ENCODE measurements around the gene CCDC177. TPM values are rescaled to one million over a fixed set of nuclear protein-coding genes. Genes with fewer than 3 reads are reported as not detected.

CCDC177 gene
- polyA plus RNA-seq (2013, experiment 1 of 2) = not detected
- not detected for polyA plus RNA-seq (2013, experiment 2 of 2)

DNA sequence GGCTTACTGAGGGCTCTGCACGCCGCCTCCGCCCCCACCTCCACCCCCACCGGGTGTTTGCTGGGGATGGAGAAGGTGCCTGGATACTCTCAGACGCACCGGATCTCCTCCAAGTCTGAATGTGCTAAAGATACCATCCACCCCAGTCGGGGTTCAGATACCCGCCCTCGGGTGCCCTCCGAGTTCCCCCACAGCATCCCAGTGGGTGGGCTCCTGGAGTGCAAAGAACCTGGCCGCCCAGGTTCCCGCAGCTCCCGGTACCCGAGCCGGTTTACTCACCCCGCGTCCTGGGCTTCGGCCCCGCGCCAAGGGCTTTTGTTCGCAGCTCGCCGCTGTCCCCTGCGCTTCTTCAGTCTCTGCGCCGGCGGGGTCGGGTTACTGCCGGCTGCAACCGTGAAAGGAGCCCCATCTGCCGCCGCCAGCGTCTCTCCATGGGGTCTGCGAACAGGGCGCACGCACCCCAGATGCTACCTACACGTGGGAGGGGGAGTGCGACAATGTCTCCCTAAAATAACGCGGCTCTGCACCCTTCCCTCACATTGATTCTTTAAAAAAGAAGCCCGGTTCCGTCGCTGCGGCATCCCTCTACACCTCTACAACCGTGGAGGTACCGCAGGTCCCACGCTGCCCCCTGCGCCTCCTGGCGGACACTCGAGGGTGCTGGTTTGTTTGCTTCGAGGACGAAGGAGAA is at the start of gene CCDC177:
Gene CCDC177, minus strand, starts transcription at position 609 of the 691 bp plus-strand sequence. CDS start 1,249 bp downstream, outside the sequence.
- WGBS = 4% methylated on average over 38 of the region's 52 CpGs
- Histone ChIP-seq H3K4me2 (ENCODE audit: low read length, poor library complexity, severe bottlenecking) (peak within 1 kb of the TSS; percentile 91), H2AFZ (ENCODE audit: low read depth, low read length) (no peak within 1 kb of the TSS), H4K8ac (ENCODE audit: low read length) (no peak within 1 kb of the TSS), H3K27me3 (ENCODE audit: control insufficient read depth in 1 of 2, insufficient read depth in 1 of 2, low read length in 2 of 2) (peaks cover 64 to 74% of the 10 kb centered on the region in 2 experiments), H3K36me3 (ENCODE audit: control insufficient read depth in 1 of 2, insufficient read depth in 2 of 2, low read depth in 1 of 2, low read length in 2 of 2) (peaks cover 0 to 7% of the 10 kb centered on the region in 2 experiments), H2BK12ac (ENCODE audit: low read length in 2 of 2) (no peak within 1 kb of the TSS), H3K9ac (ENCODE audit: low read length) (no peak within 1 kb of the TSS), H2BK5ac (ENCODE audit: low read depth, low read length, poor library complexity, severe bottlenecking) (no peak within 1 kb of the TSS), H3K18ac (ENCODE audit: low read depth in 1 of 2, low read length in 2 of 2) (no peak within 1 kb of the TSS), H2BK120ac (ENCODE audit: low read depth, low read length) (no peak within 1 kb of the TSS), H2BK15ac (ENCODE audit: low read depth, poor library complexity, severe bottlenecking) (no peak within 1 kb of the TSS), H3K79me1 (replicated peaks; ENCODE audit: low read length, poor library complexity, severe bottlenecking) (no peaks in the 10 kb centered on the region), H3K23ac (ENCODE audit: low read length in 2 of 2) (no peak within 1 kb of the TSS), H2AK5ac (ENCODE audit: low read length, severe bottlenecking) (no peak within 1 kb of the TSS), H3K27ac (ENCODE audit: low read length, poor library complexity, severe bottlenecking) (no peak within 1 kb of the TSS), H3K14ac (ENCODE audit: low read length in 2 of 2) (no peak within 1 kb of the TSS), H4K91ac (ENCODE audit: low read length) (no peak within 1 kb of the TSS), H3K4me3 (ENCODE audit: insufficient read depth in 1 of 2, low read depth in 1 of 2, low read length in 2 of 2) (peak within 1 kb of the TSS; percentile 40 to 47), H3K4ac (ENCODE audit: low read depth in 1 of 2, low read length in 2 of 2) (no peak within 1 kb of the TSS), H3K9me3 (ENCODE audit: control insufficient read depth, low read length) (no peaks in the 10 kb centered on the region), H3K4me1 (ENCODE audit: control insufficient read depth, insufficient read depth, low read depth, low read length) (peaks cover 22% of the 10 kb centered on the region)
- DNase-seq = peak; percentile 56

DNA sequence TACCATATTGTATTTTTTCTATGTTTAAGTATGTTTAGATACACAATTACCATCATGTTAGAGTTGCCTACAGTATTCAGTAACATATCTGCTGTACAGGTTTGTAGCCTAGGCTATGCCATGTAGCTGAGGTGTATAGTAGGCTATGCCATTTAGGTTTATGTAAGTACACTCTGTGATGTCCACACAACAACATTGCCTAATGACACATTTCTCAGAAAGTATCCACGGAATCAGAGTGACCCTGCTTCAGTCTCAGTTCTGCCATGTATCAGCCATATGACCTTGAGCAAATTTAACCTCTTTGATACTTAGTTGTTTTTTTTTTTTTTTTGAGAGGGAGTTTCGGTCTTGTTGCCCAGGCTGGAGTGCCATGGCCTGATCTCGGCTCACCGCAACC is 49.5 kb upstream of the CCDC177 start:
- no peak overlapping the region for H3K18ac ChIP-seq (ENCODE audit: low read depth in 1 of 2, low read length in 2 of 2)
- WGBS = no CpG with 5 or more reads among the region's 4 CpGs
- H3K9ac ChIP-seq (ENCODE audit: low read length) = no peak overlapping the region
- DNase-seq = no peak
- H3K27ac ChIP-seq (ENCODE audit: low read length, poor library complexity, severe bottlenecking) = no peak overlapping the region
- H4K8ac ChIP-seq (ENCODE audit: low read length) = no peak overlapping the region
- no peak overlapping the region for H2BK12ac ChIP-seq (ENCODE audit: low read length in 2 of 2)
- H3K4me3 ChIP-seq (ENCODE audit: insufficient read depth in 1 of 2, low read depth in 1 of 2, low read length in 2 of 2) = no peak overlapping the region
- no peak overlapping the region for H2AK5ac ChIP-seq (ENCODE audit: low read length, severe bottlenecking)
- peaks cover 8% of the 10 kb centered on the region for H3K4me1 ChIP-seq (ENCODE audit: control insufficient read depth, insufficient read depth, low read depth, low read length)
- no peaks in the 10 kb centered on the region for H3K27me3 ChIP-seq (ENCODE audit: control insufficient read depth in 1 of 2, insufficient read depth in 1 of 2, low read length in 2 of 2)
- H2BK120ac ChIP-seq (ENCODE audit: low read depth, low read length) = no peak overlapping the region
- H3K9me3 ChIP-seq (ENCODE audit: control insufficient read depth, low read length) = no peaks in the 10 kb centered on the region
- H3K23ac ChIP-seq (ENCODE audit: low read length in 2 of 2) = no peak overlapping the region
- H3K79me1 ChIP-seq (replicated peaks; ENCODE audit: low read length, poor library complexity, severe bottlenecking) = peaks cover 36% of the 10 kb centered on the region
- no peak overlapping the region for H2BK5ac ChIP-seq (ENCODE audit: low read depth, low read length, poor library complexity, severe bottlenecking)
- H4K91ac ChIP-seq (ENCODE audit: low read length) = no peak overlapping the region
- H3K4me2 ChIP-seq (ENCODE audit: low read length, poor library complexity, severe bottlenecking) = no peak overlapping the region
- no peak overlapping the region for H2AFZ ChIP-seq (ENCODE audit: low read depth, low read length)
- no peak overlapping the region for H3K14ac ChIP-seq (ENCODE audit: low read length in 2 of 2)
- H3K4ac ChIP-seq (ENCODE audit: low read depth in 1 of 2, low read length in 2 of 2) = no peak overlapping the region
- no peak overlapping the region for H2BK15ac ChIP-seq (ENCODE audit: low read depth, poor library complexity, severe bottlenecking)
- H3K36me3 ChIP-seq (ENCODE audit: control insufficient read depth in 1 of 2, insufficient read depth in 2 of 2, low read depth in 1 of 2, low read length in 2 of 2) = no peaks in the 10 kb centered on the region

DNA sequence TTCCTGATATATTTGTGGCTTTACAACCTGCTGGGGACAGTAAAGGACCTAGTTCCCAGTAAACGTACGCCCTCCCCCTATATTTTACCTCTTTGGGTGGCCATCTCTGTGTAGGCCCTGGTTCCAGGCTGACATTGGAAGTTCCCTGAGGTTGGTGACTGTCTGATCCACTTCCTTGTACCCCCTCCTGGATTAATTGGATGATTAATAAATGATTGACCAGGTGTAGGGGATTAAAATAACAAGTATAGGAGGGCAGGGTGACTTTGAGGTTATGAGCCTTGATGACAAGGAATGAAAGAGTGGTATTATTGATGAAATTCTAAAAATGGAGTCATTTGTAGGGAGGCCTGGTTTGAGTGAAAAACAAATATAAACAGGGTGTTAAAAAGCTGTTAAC is 46.3 kb upstream of the CCDC177 start:
- no peak overlapping the region for H3K18ac ChIP-seq (ENCODE audit: low read depth in 1 of 2, low read length in 2 of 2)
- no peak overlapping the region for H3K4ac ChIP-seq (ENCODE audit: low read depth in 1 of 2, low read length in 2 of 2)
- peaks cover 10% of the 10 kb centered on the region for H3K4me1 ChIP-seq (ENCODE audit: control insufficient read depth, insufficient read depth, low read depth, low read length)
- H3K4me2 ChIP-seq (ENCODE audit: low read length, poor library complexity, severe bottlenecking) = no peak overlapping the region
- H2AK5ac ChIP-seq (ENCODE audit: low read length, severe bottlenecking) = no peak overlapping the region
- no peak overlapping the region for H4K8ac ChIP-seq (ENCODE audit: low read length)
- no peak overlapping the region for H2BK120ac ChIP-seq (ENCODE audit: low read depth, low read length)
- H3K9me3 ChIP-seq (ENCODE audit: control insufficient read depth, low read length) = no peaks in the 10 kb centered on the region
- H3K14ac ChIP-seq (ENCODE audit: low read length in 2 of 2) = no peak overlapping the region
- H3K23ac ChIP-seq (ENCODE audit: low read length in 2 of 2) = no peak overlapping the region
- no peak overlapping the region for H4K91ac ChIP-seq (ENCODE audit: low read length)
- no peak overlapping the region for H3K27ac ChIP-seq (ENCODE audit: low read length, poor library complexity, severe bottlenecking)
- H3K9ac ChIP-seq (ENCODE audit: low read length) = no peak overlapping the region
- peaks cover 35% of the 10 kb centered on the region for H3K79me1 ChIP-seq (replicated peaks; ENCODE audit: low read length, poor library complexity, severe bottlenecking)
- H3K27me3 ChIP-seq (ENCODE audit: control insufficient read depth in 1 of 2, insufficient read depth in 1 of 2, low read length in 2 of 2) = no peaks in the 10 kb centered on the region
- 100% methylated on average over 2 of the region's 2 CpGs for WGBS
- H3K4me3 ChIP-seq (ENCODE audit: insufficient read depth in 1 of 2, low read depth in 1 of 2, low read length in 2 of 2) = no peak overlapping the region
- no peak overlapping the region for H2BK15ac ChIP-seq (ENCODE audit: low read depth, poor library complexity, severe bottlenecking)
- H3K36me3 ChIP-seq (ENCODE audit: control insufficient read depth in 1 of 2, insufficient read depth in 2 of 2, low read depth in 1 of 2, low read length in 2 of 2) = no peaks in the 10 kb centered on the region
- DNase-seq = no peak
- no peak overlapping the region for H2BK12ac ChIP-seq (ENCODE audit: low read length in 2 of 2)
- no peak overlapping the region for H2BK5ac ChIP-seq (ENCODE audit: low read depth, low read length, poor library complexity, severe bottlenecking)
- H2AFZ ChIP-seq (ENCODE audit: low read depth, low read length) = no peak overlapping the region

DNA sequence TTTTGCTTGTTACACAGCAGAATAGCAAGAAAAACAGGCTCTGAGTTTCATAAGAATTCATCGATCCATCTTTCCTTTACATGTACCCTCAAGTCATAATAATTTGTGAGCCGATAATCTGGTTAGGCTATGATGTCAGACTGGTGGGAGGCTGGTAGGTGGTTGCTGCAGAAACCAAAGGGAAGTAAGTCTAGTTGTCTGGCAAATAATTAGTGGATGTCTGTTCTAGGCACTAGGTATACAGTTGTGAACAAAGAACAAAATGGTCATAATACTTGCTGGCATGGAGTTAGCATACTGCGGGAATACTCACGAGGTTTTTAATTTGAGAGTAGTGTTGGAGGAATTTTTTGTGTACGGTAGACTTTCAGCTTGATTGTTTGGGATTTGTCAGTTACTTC is 45.5 kb upstream of the CCDC177 start:
- Histone ChIP-seq H3K23ac (ENCODE audit: low read length in 2 of 2) (no peak overlapping the region), H3K79me1 (replicated peaks; ENCODE audit: low read length, poor library complexity, severe bottlenecking) (peaks cover 32% of the 10 kb centered on the region), H3K4me2 (ENCODE audit: low read length, poor library complexity, severe bottlenecking) (no peak overlapping the region), H3K4ac (ENCODE audit: low read depth in 1 of 2, low read length in 2 of 2) (no peak overlapping the region), H2AFZ (ENCODE audit: low read depth, low read length) (no peak overlapping the region), H4K91ac (ENCODE audit: low read length) (no peak overlapping the region), H3K27ac (ENCODE audit: low read length, poor library complexity, severe bottlenecking) (no peak overlapping the region), H3K4me3 (ENCODE audit: insufficient read depth in 1 of 2, low read depth in 1 of 2, low read length in 2 of 2) (no peak overlapping the region), H3K14ac (ENCODE audit: low read length in 2 of 2) (no peak overlapping the region), H2BK5ac (ENCODE audit: low read depth, low read length, poor library complexity, severe bottlenecking) (no peak overlapping the region), H2BK15ac (ENCODE audit: low read depth, poor library complexity, severe bottlenecking) (no peak overlapping the region), H3K9ac (ENCODE audit: low read length) (no peak overlapping the region), H2AK5ac (ENCODE audit: low read length, severe bottlenecking) (no peak overlapping the region), H2BK120ac (ENCODE audit: low read depth, low read length) (no peak overlapping the region), H3K18ac (ENCODE audit: low read depth in 1 of 2, low read length in 2 of 2) (no peak overlapping the region), H3K36me3 (ENCODE audit: control insufficient read depth in 1 of 2, insufficient read depth in 2 of 2, low read depth in 1 of 2, low read length in 2 of 2) (no peaks in the 10 kb centered on the region), H3K9me3 (ENCODE audit: control insufficient read depth, low read length) (no peaks in the 10 kb centered on the region), H2BK12ac (ENCODE audit: low read length in 2 of 2) (no peak overlapping the region), H3K4me1 (ENCODE audit: control insufficient read depth, insufficient read depth, low read depth, low read length) (peaks cover 7% of the 10 kb centered on the region), H4K8ac (ENCODE audit: low read length) (no peak overlapping the region), H3K27me3 (ENCODE audit: control insufficient read depth in 1 of 2, insufficient read depth in 1 of 2, low read length in 2 of 2) (no peaks in the 10 kb centered on the region)
- WGBS = 94% methylated on average over 5 of the region's 5 CpGs
- no peak for DNase-seq
